B cell (primary cell): Measurements from ENCODE around the gene FBXO7. TPM values are rescaled to one million over a fixed set of nuclear protein-coding genes. Genes with fewer than 3 reads are reported as not detected.

Source experiments
- ATAC-seq: fragments of 200-7000 bp; cut with Tn5 transposase; one replicate; pipeline ENCODE4 v1.10.0; 2021; ENCODE audit warnings: low read depth, mild to moderate bottlenecking, moderate number of reproducible peaks, moderate library complexity
- CTCF ChIA-PET: fragments of 350-600 bp; sonication (Branson Sonifier 250); formaldehyde crosslinking; loops from one replicate; lab custom pipeline; 2021; ENCODE audit warnings: antibody characterized with exemption, inconsistent platforms; lab: Charles Lee
- POLR2A ChIA-PET: fragments of 350-600 bp; sonication (Branson Sonifier 250); formaldehyde crosslinking; loops from one replicate; lab custom pipeline; 2021; ENCODE audit warnings: antibody characterized with exemption; lab: Charles Lee
- DNase-seq: peaks from one replicate; pipeline ENCODE4 v3.0.0; 2013
- H2AFZ ChIP-seq: 2 replicates; pipeline ENCODE4 v1.6.1; 2012; ENCODE audit warnings: mild to moderate bottlenecking, low read depth, low read length; ENCODE audit not compliant: insufficient read depth, poor library complexity, severe bottlenecking
- H3K27ac ChIP-seq, 2 donors: 1 replicate in 1 of 2; 2 replicates in 1 of 2; pipeline ENCODE4 v1.5.1; 2012 to 2013; ENCODE audit warnings: low read length in 2 of 2, mild to moderate bottlenecking in 2 of 2, moderate library complexity in 1 of 2
- H3K27me3 ChIP-seq, 4 experiments: fragments of 200-600 bp in 1 of 4; sonication (generic) in 1 of 4; replicated peaks in 1 of 4; 1 replicate in 2 of 4; 2 replicates in 2 of 4; pipeline versions ENCODE4 v1.6.1 to v1.7.0; 2013 to 2016; ENCODE audit warnings: low read length in 3 of 4, mild to moderate bottlenecking in 2 of 4, mixed read lengths in 1 of 4, moderate library complexity in 1 of 4; ENCODE audit not compliant: insufficient read depth in 4 of 4, control insufficient read depth in 3 of 4; ENCODE audit errors: control extremely low read depth in 1 of 4
- H3K36me3 ChIP-seq, 2 experiments: replicated peaks in 1 of 2; 1 replicate in 1 of 2; 2 replicates in 1 of 2; pipeline versions ENCODE4 v1.6.1 to v1.7.1; 2013; ENCODE audit warnings: low read length in 1 of 2; ENCODE audit not compliant: insufficient read depth in 2 of 2, control insufficient read depth in 1 of 2; ENCODE audit errors: control extremely low read depth in 1 of 2, extremely low read depth in 1 of 2
- H3K4me1 ChIP-seq, 2 donors: fragments of 200-600 bp in 1 of 2; sonication (generic) in 1 of 2; 1 replicate in 1 of 2; 2 replicates in 1 of 2; pipeline versions ENCODE4 v1.5.1 to v1.6.1; 2013 to 2017; ENCODE audit warnings: low read length in 2 of 2; ENCODE audit not compliant: control insufficient read depth in 2 of 2, insufficient read depth in 2 of 2
- H3K4me2 ChIP-seq: replicated peaks from 2 replicates; pipeline ENCODE3; 2012; ENCODE audit warnings: mild to moderate bottlenecking, low read depth, low read length; ENCODE audit not compliant: poor library complexity, severe bottlenecking
- H3K4me3 ChIP-seq, 5 experiments: fragments of 200-600 bp in 1 of 5; sonication (generic) in 1 of 5; 1 replicate in 3 of 5; 2 replicates in 2 of 5; pipeline versions ENCODE4 v1.5.1 to v1.7.0; 2011 to 2016; ENCODE audit warnings: low read length in 4 of 5, mild to moderate bottlenecking in 4 of 5, low read depth in 2 of 5, control low read depth in 1 of 5, moderate library complexity in 1 of 5; ENCODE audit not compliant: insufficient read depth in 1 of 5; ENCODE audit errors: control extremely low read depth in 1 of 5, extremely low read depth in 1 of 5
- H3K79me2 ChIP-seq: fragments of 200-600 bp; sonication (generic); one replicate; pipeline ENCODE4 v1.6.0; 2016; ENCODE audit warnings: low read length; ENCODE audit not compliant: control insufficient read depth, insufficient read depth
- H3K9ac ChIP-seq: fragments of 200-600 bp; sonication (generic); 2 replicates; pipeline ENCODE4 v1.6.1; 2017; ENCODE audit warnings: mild to moderate bottlenecking, low read length, moderate library complexity
- H3K9me3 ChIP-seq, 3 donors: one replicate each; pipeline versions ENCODE4 v1.6.1 to v1.7.1; 2013; ENCODE audit warnings: low read length in 2 of 3; ENCODE audit not compliant: control insufficient read depth in 2 of 3, insufficient read depth in 1 of 3; ENCODE audit errors: control extremely low read depth in 1 of 3
- H4K20me1 ChIP-seq: 2 replicates; pipeline ENCODE4 v1.6.0; 2012; ENCODE audit warnings: mild to moderate bottlenecking, low read length; ENCODE audit not compliant: insufficient read depth, control insufficient read depth, poor library complexity, severe bottlenecking
- H3K27ac Mint-ChIP-seq: one replicate; pipeline ENCODE4 v1.8.0; 2021; ENCODE audit warnings: mixed read lengths
- H3K27me3 Mint-ChIP-seq: one replicate; pipeline ENCODE4 v1.8.0; 2021; ENCODE audit warnings: mixed read lengths
- H3K4me1 Mint-ChIP-seq: one replicate; pipeline ENCODE4 v1.8.0; 2021; ENCODE audit warnings: mixed read lengths
- H3K4me3 Mint-ChIP-seq: one replicate; pipeline ENCODE4 v1.8.0; 2021; ENCODE audit warnings: mixed read lengths
- H3K9me3 Mint-ChIP-seq: one replicate; pipeline ENCODE4 v1.8.0; 2022; ENCODE audit warnings: mixed read lengths; ENCODE audit not compliant: insufficient read depth
- EZH2 ChIP-seq: IDR thresholded peaks from 2 replicates; pipeline ENCODE4 v1.6.1; 2012; ENCODE audit warnings: borderline replicate concordance, low read depth, mild to moderate bottlenecking, moderate library complexity, low read length; ENCODE audit not compliant: insufficient read depth, poor library complexity, severe bottlenecking
- WGBS: methylation state at CpG from one replicate; pipeline ENCODE4 v1.1.5; 2013; ENCODE audit warnings: missing lambda C conversion rate; ENCODE audit not compliant: insufficient coverage; 5-methylcytosine and 5-hydroxymethylcytosine counted together
- intact Hi-C: fragments of 100-400 bp; cut with micrococcal nuclease; formaldehyde crosslinking; loops from one replicate; pipeline ENCODE4 v1.10.0; 2022
- polyA plus RNA-seq: library from polyadenylated mRNA; depleted of rRNA; stranded (reverse); fragments of >200 nt; gene quantifications from 2 replicates; pipeline ENCODE4 v1.2.3, GENCODE V29; 2012
- total RNA-seq, 2 donors: library from RNA; stranded (reverse); fragments of 120-200 nt in 1 of 2; gene quantifications; 1 replicate in 1 of 2; 2 replicates in 1 of 2; pipeline versions ENCODE4 v1.2.3 to v1.2.4, GENCODE V29; 2013 to 2022
- TF ChIP-seq, protein P1 (sequence below): fragments of 200-600 bp; IDR thresholded peaks from one replicate; pipeline ENCODE4 v1.8.0; 2022; ENCODE audit warnings: antibody characterized with exemption, mild to moderate bottlenecking

FBXO7 gene
- total and polyA plus RNA-seq, 2 donors (not counting 1 experiment from before 2014, with no cell fraction given): 66.2 to 106 TPM

DNA sequence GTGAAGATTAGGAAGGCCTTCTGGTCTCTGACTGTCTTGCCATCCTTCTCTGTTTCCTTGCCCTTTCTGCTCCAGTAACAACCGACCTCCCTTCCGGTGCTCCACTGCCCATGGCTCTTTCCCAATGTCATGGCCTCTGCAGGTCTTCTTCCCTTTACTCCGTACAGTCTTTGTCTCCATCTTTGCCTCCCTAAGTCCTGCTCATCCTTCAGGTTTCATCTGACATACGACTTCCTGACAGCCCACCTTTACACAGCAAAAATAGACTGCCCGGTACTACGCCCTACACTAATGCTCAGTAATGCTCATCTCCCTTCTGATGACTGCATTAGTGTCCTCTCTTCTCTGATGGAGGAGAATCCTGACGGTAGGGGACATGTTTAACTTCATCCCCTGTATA, 63.9 kb downstream of the FBXO7 start:
- no peaks in the 10 kb centered on the region for H3K9me3 Mint-ChIP-seq
- intact Hi-C loops: no loop called here
- ATAC-seq: no peak

DNA sequence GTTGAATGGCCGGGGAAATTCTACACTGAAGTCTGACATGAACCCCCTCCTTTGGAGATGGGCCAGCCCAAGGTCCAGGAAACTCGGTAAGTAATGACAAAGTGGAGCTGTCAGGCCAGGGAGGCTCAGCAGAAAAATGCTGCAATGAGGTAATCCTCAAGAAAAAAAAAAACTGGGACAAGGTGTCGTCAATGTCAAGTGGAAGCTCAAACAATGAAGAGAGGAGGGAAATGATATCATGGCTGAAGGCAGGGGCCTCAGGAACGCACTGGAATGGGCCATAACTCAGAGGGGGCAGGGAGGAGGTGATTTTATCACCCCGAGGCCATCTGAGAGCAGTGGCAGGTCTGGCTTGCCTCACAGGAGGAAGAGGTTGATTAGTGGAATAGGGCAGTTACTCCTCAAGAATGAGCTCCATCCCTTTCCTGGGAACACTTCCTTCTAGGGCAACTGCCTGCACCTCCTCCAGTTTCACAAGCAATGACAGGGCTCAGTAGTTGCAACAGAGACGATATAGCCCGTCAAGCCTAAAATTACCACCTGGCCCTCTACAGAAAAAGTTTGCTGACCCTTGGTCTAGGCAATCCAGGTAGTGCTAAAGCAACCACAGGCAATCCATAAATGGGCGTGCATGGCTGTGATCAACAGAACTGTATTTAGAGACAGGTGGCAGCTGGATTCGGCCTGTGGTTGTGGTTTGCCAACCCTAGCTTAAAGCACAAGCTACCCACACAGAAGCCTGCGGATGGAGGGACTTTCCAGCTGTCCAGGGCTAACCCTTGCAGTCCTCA, 65.2 kb downstream of the FBXO7 start:
- Histone ChIP-seq H2AFZ (no peak overlapping the region), H3K27me3 (peaks cover 0 to 6% (median 1%) of the 10 kb centered on the region in 4 experiments), H3K79me2 (no peaks in the 10 kb centered on the region), H3K4me3 (no peak overlapping the region), H3K27ac (no peak overlapping the region), H3K9me3 (no peaks in the 10 kb centered on the region), H3K4me2 (no peak overlapping the region), H4K20me1 (no peaks in the 10 kb centered on the region), H3K4me1 (no peaks in the 10 kb centered on the region), H3K9ac (no peak overlapping the region), H3K36me3 (no peaks in the 10 kb centered on the region)
- no peak for DNase-seq
- Mint-ChIP-seq H3K27me3 (peaks cover 13% of the 10 kb centered on the region), H3K4me3 (no peak overlapping the region), H3K27ac (no peak overlapping the region), H3K9me3 (no peaks in the 10 kb centered on the region), H3K4me1 (no peaks in the 10 kb centered on the region)
- 40% methylated on average over 8 of the region's 10 CpGs for WGBS
- CTCF ChIA-PET: no interaction called here
- intact Hi-C loops: no loop called here
- ATAC-seq: no peak
- POLR2A ChIA-PET: no interaction called here
- TF ChIP-seq EZH2: no peak

More for the DNA sequence above, 63.9 kb downstream of the FBXO7 start:
- Histone ChIP-seq H3K9ac (no peak overlapping the region), H3K9me3 (no peaks in the 10 kb centered on the region), H2AFZ (no peak overlapping the region), H3K79me2 (no peaks in the 10 kb centered on the region), H3K4me3 (no peak overlapping the region), H3K27me3 (peaks cover 0 to 6% (median 1%) of the 10 kb centered on the region in 4 experiments), H3K4me2 (no peak overlapping the region), H4K20me1 (no peaks in the 10 kb centered on the region), H3K4me1 (no peaks in the 10 kb centered on the region), H3K27ac (no peak overlapping the region), H3K36me3 (no peaks in the 10 kb centered on the region)
- DNase-seq: no peak
- no peaks in the 10 kb centered on the region for H3K4me1 Mint-ChIP-seq
- 97% methylated on average over 6 of the region's 7 CpGs for WGBS
- POLR2A ChIA-PET: no interaction called here
- H3K27me3 Mint-ChIP-seq: peaks cover 13% of the 10 kb centered on the region
- CTCF ChIA-PET: no interaction called here
- no peak overlapping the region for H3K27ac Mint-ChIP-seq
- no peak overlapping the region for H3K4me3 Mint-ChIP-seq
- no peak for TF ChIP-seq EZH2
- TF ChIP-seq, protein P1, sequence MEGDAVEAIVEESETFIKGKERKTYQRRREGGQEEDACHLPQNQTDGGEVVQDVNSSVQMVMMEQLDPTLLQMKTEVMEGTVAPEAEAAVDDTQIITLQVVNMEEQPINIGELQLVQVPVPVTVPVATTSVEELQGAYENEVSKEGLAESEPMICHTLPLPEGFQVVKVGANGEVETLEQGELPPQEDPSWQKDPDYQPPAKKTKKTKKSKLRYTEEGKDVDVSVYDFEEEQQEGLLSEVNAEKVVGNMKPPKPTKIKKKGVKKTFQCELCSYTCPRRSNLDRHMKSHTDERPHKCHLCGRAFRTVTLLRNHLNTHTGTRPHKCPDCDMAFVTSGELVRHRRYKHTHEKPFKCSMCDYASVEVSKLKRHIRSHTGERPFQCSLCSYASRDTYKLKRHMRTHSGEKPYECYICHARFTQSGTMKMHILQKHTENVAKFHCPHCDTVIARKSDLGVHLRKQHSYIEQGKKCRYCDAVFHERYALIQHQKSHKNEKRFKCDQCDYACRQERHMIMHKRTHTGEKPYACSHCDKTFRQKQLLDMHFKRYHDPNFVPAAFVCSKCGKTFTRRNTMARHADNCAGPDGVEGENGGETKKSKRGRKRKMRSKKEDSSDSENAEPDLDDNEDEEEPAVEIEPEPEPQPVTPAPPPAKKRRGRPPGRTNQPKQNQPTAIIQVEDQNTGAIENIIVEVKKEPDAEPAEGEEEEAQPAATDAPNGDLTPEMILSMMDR: no peak
